NCI-H446 (cell line): Measurements from ENCODE around the gene CYP27C1.

Experiments used
- DNase-seq, 2 experiments: peaks; one replicate each; lab custom pipeline; 2025; lab: John Stamatoyannopoulos, UW

CYP27C1 gene

GRCh38 chr2:127150996-127151395 lies 69.1 kb downstream of the CYP27C1 start:
- DNase-seq: no peak

GRCh38 chr2:127149384-127149783 lies 70.7 kb downstream of the CYP27C1 start:
- DNase-seq: no peak

GRCh38 chr2:127146820-127147502 lies 73.1 kb downstream of the CYP27C1 start:
- DNase-seq: no peak

GRCh38 chr2:127146071-127146725 lies 73.9 kb downstream of the CYP27C1 start:
- DNase-seq: no peak

- no peak for DNase-seq
Observed at GRCh38 chr2:127145280-127145895, 74.7 kb downstream of the CYP27C1 start.

GRCh38 chr2:127143841-127144782 lies 76.0 kb downstream of the CYP27C1 start:
- DNase-seq: no peak

- no peak for DNase-seq
Observed at GRCh38 chr2:127142663-127143630, 77.2 kb downstream of the CYP27C1 start.

- no peak for DNase-seq
Observed at GRCh38 chr2:127140538-127140937, 79.6 kb downstream of the CYP27C1 start.

GRCh38 chr2:127139766-127140165 lies 80.3 kb downstream of the CYP27C1 start:
- DNase-seq: no peak

GRCh38 chr2:127138281-127138680 lies 81.8 kb downstream of the CYP27C1 start:
- DNase-seq: no peak

- no peak for DNase-seq
Observed at GRCh38 chr2:127137741-127138140, 82.4 kb downstream of the CYP27C1 start.

GRCh38 chr2:127137225-127137624 lies 82.9 kb downstream of the CYP27C1 start:
- no peak for DNase-seq

- DNase-seq: no peak
Observed at GRCh38 chr2:127134833-127135830, 85.0 kb downstream of the CYP27C1 start.

- DNase-seq: no peak
Observed at GRCh38 chr2:127134235-127134634, 85.9 kb downstream of the CYP27C1 start.
